ENCODE measurements around the gene FLT4.

The FLT4 gene

GRCh38 chr5:180603076-180603594 is 46.3 kb downstream of the FLT4 start:
- no peak for DNase-seq

GRCh38 chr5:180602481-180603075 is 46.8 kb downstream of the FLT4 start:
- no peak for DNase-seq

GRCh38 chr5:180601591-180602480 is 47.6 kb downstream of the FLT4 start:
- no peak for DNase-seq

DNA sequence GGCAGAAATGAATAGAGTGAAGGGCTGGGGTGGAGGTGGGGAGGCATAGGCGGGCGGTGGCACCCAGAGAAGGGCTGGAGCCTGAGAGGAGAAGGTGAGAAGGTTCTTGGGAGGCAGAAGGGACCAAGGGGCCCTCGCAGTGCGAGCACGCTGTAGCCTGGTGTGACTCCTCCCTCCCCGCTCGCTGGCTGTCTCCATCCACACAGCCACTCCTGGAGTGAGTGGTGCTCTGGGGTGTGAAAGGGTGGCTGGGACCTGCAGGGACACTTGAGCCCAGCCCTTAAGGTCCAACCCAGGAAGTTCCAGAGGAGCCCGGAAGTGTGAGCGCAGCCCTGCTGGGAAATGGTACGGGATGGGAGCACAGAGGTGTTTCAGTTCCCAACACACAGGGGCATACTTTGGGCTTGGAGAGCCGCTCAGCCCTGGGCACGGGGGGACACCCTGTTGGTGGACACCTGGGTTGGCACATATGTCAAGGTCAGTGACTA is 48.8 kb downstream of the FLT4 start:
- no peak for DNase-seq

DNA sequence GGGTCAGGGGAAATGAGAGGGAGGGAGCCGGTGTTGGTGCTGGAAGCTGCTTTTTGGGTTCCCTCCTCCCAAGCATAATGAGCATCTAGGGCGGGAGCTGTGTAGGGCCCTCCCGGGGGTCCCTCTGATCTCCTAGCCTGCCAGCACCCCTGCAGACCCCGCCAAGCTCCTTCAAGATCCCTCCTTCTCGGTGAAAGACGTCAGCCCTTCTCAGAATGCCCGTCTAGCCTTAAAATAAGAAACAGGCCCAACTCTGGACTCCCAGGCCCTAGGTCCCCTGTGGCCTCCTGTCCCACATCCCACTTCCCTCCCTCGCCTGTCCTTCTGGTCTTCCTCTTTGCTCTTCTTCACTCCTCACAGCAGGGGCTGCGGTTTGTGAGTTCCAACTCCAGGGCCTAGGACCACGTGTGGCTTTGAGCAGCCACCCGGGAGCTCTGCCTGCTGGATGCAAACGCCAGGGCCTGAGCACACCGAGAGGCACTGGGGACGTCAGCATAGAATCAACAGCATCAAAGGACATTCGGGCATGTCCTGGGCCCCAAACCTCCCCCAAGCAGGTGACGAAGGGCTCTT is 49.3 kb downstream of the FLT4 start:
- no peak for DNase-seq

DNA sequence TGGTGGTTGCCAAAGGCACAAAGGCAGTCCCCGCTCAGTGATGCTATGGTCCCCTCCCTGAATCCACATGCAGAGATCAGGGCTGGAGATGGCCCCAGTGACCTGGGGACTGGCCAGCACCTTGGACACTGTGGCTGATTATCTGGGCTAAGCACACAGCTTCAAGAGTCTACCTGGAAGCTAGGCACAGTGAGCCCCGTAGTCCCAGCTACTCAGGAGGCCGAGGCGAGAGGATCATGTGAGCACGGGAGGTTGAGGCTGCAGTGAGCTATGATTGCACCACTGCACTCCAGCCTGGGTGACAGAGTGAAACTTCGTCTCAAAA is 49.8 kb downstream of the FLT4 start:
- no peak for DNase-seq

GRCh38 chr5:180598797-180599589 is 50.4 kb downstream of the FLT4 start:
- DNase-seq, result no peak

- no peak for DNase-seq
Observed at GRCh38 chr5:180598316-180598701, 51.1 kb downstream of the FLT4 start.

- no peak for DNase-seq
Observed at GRCh38 chr5:180596668-180597231, 52.6 kb downstream of the FLT4 start.

DNA sequence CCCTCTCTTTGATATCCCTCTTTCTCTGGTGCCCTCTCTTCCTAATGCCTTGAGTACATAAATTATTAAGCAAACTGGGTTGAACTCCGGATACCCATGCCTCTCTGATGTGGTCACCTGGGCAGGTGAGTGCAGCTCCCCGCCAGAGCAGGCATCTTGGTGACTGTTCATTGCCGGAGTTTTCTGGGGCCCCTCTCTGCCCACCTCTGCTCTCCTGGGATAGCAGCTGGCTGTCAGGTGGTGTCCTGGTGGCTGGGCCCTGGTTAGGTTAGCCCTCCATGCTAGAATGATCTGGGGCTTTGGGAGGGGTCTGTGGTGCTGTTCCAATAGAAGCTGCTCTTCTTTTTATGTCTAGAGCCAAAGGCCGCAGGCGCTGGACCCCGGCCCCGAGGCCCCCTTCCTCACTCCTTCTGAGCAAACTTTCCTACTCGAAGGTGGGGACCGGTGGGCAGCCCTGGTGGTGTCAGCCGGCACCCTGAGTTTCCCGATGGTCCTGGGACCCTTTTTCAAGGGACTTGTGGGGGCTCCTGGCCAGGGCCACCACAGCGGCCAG is 53.2 kb downstream of the FLT4 start:
- no peak for DNase-seq

GRCh38 chr5:180595381-180596114 is 53.9 kb downstream of the FLT4 start:
- DNase-seq, result no peak

DNA sequence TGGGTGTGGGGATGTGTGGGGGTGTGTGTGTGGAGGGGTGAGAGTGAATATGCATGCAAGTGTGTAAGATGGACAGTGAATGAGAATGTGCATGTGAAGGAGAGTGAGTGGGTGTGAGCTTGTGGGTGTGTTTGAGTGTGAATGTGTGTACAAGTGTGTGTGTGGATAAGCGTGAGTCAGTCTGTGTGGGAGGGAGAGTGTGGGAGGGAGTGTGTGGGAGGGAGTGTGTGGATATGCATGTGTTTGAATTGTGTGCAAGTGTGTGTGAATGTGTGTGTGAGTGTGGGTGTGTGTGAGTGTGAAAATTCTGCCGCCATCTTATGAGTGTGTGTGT is 54.4 kb downstream of the FLT4 start:
- DNase-seq, result no peak

DNA sequence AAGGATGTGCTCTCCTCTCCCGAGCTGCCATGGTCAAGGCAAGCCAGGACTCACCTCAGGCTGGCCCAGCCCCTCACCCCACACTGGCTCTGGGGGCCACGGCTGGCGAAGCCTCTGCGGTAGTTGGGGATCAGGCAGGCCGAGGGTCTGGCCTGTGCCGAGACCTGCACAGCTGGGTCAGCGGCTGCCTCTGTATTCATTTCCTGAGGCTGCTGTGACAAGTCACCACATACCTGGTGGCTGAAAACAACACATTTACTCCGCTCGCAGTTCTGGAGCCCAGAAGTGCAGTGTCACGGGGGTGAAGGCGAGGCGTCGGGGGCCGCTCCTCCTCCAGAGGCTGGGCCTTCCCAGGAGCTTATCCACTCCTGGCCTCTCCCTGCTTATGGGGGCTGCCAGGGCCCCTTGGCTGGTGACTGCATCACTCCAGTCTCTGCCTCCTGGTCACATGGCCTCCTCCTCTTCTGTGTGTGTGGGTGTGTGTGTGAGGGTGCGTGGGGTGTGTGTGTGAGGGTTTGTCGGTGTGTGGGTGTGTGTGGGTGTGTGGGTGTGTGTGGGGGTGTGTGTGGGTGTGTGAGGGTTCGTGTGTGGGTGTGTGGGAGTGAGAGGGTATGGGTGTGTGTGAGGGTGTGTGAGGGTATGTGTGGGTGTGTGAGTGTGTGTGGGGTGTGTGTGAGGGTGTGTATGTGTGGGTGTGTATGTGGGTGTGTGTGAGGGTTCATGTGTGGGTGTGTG is 54.9 kb downstream of the FLT4 start:
- no peak for DNase-seq

- no peak for DNase-seq
Observed at GRCh38 chr5:180593446-180594206, 55.8 kb downstream of the FLT4 start.

DNA sequence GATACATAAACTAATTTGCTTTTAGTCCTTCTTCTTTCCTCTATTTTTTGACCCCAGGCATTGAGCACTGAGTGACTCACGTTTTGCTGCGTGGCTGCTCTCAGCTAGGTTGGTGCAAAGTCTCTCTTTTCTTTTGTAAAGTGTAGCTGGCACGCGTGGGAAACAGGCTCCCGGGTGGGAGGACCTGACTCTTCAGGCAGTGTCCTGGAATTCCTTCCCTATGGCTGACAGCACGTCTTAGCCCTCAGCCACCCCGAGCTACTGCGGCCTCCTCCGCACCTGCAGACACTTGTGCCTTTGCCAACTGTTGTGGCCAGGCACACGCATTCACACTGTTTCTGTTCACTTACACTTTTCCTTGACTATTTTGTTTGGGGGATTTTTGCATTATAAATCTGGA is 57.2 kb downstream of the FLT4 start:
- no peak for DNase-seq

- DNase-seq, result no peak
Observed at GRCh38 chr5:180591311-180591887, 58.0 kb downstream of the FLT4 start, which contains the start of gene SCGB3A1. TSS of gene SCGB3A1 (minus strand) at chr5:180591499. CDS start at chr5:180591462, 37 bp downstream.

GRCh38 chr5:180590543-180591310 is 58.7 kb downstream of the FLT4 start:
- no peak for DNase-seq

DNA sequence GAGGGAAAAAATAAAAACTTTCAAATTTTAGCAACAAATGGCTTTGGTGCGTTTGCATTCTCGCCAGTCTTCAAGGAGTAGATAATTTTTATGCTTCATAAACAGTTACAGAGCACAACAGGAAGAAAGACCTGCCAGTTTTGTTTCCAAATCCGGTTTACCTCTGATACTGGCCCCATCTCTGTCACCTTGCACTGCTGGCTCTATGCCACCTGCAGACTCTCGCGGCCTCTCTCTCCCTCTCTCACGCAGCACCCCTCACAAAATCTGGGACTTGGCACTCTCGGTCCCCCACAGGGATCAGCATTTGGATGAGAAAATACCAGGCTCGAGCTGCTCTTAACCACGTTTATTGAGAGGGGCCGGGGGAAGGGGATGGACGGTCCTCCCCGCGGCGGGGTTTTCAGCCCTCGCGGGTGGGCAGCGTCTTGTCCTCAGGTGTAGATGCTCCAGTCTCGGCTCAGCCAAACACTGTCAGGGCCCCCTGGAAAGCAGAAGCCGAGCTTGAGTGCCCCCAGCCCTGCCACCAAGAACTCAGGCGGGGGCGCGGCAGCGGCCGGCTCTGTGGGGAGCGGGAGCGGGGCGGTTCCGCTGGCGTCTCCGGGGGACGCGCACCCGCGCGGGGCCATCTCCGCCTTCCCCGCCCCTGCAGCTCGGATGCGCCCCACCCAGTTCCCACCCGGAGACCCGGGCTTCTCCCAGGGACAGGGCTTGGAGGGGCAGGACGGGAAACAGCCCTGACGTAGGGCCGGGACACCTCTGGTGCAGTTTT is 59.4 kb downstream of the FLT4 start:
- DNase-seq, result peak; percentile 14
